Measurements from ENCODE around the gene IL4I1.

Gene IL4I1

DNA sequence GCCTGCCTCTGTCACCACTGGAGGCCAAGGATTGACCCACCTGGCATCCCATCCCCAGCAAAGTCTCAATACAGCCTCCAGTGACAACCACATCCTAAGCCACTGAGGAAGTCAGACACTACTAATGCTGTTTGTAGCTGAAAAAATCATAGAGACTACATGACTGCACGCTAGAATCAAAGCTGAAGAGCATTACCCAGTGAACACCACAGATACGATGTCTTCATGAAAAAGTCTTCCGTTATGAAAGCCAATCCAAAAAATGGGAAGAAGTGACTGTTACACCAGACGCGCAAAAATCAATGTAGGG lies 43.8 kb upstream of the IL4I1 start:
- Histone ChIP-seq H2AFZ (ENCODE audit: low read length) (no peak overlapping the region), H3K9me3 (ENCODE audit: insufficient read depth, low read depth, low read length) (no peaks in the 10 kb centered on the region)
- TF ChIP-seq CTCF (conservative IDR thresholded peaks at IDR 0.05; ENCODE audit: low read length) (no peak; the same call in 1 of the 2 replicates), EZH2phosphoT487 (IDR thresholded peaks at IDR 0.05; ENCODE audit: borderline replicate concordance) (no peak)

DNA sequence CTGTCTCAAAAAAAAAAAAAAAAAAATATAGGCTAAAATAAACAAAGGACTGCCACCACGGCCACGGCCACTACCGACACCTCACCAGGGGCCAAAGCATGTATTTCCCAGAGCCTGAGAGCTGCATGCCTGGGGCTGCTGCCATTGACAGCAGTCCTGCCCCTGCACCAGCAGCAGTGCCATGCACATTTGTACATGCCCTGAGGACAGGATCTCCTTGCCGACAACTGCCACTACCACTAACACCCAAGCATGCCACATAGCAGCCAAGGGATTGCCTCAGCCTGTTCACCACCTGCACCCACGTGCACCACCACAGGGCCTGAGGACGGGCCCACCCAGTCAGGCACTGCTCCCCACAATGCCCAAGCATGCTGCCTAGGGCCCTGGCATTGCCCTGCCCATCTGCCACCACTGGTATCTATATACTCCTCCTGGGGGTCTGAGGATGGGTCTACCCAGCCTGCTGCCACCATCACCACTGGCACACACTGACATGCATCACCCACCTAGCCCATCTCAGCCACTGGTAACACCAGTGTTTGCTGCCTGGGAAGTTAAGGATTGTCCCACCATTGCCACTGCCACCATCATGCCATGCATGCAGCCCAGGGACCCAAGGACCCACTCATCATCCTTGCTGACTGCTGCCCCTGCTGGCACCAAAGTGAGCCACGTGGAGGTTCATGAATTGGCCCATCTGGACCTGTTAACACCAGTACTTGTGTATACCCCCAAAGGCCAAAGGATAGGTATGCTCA lies 43.2 kb upstream of the IL4I1 start:
- H3K4me2 ChIP-seq (ENCODE audit: low read depth, low read length, poor library complexity, severe bottlenecking) = no peak overlapping the region
- H3K9ac ChIP-seq (ENCODE audit: low read depth, low read length, poor library complexity, severe bottlenecking) = no peak overlapping the region
- H3K9me3 ChIP-seq (ENCODE audit: insufficient read depth, low read depth, low read length) = no peaks in the 10 kb centered on the region
- H3K79me2 ChIP-seq (ENCODE audit: insufficient read depth, low read length) = no peaks in the 10 kb centered on the region
- no peaks in the 10 kb centered on the region for H3K9me2 ChIP-seq (replicated peaks; ENCODE audit: low read depth, low read length)
- TF ChIP-seq CTCF (conservative IDR thresholded peaks at IDR 0.05; ENCODE audit: low read length) = peak; percentile 53
- TF ChIP-seq EZH2phosphoT487 (IDR thresholded peaks at IDR 0.05; ENCODE audit: borderline replicate concordance) = no peak
- no peaks in the 10 kb centered on the region for H3K36me3 ChIP-seq (ENCODE audit: insufficient read depth, low read length)
- no peaks in the 10 kb centered on the region; the same call in 1 of the 2 replicates for H3F3A ChIP-seq (ENCODE audit: low read depth)
- no peak overlapping the region for H3K4me3 ChIP-seq (ENCODE audit: low read length, poor library complexity, severe bottlenecking)
- H4K20me1 ChIP-seq (ENCODE audit: insufficient read depth, low read length, poor library complexity, severe bottlenecking) = no peaks in the 10 kb centered on the region
- H2AFZ ChIP-seq (ENCODE audit: low read length) = no peak overlapping the region
- no peaks in the 10 kb centered on the region for H3K4me1 ChIP-seq (ENCODE audit: insufficient read depth, low read length, poor library complexity, severe bottlenecking)
- no peaks in the 10 kb centered on the region for H3K27me3 ChIP-seq (ENCODE audit: insufficient read depth, low read length, poor library complexity, severe bottlenecking)

More for the DNA sequence above, 43.8 kb upstream of the IL4I1 start:
- Histone ChIP-seq H3K27me3 (ENCODE audit: insufficient read depth, low read length, poor library complexity, severe bottlenecking) (no peaks in the 10 kb centered on the region), H3F3A (ENCODE audit: low read depth) (no peaks in the 10 kb centered on the region; the same call in 1 of the 2 replicates), H3K36me3 (ENCODE audit: insufficient read depth, low read length) (no peaks in the 10 kb centered on the region), H3K4me1 (ENCODE audit: insufficient read depth, low read length, poor library complexity, severe bottlenecking) (no peaks in the 10 kb centered on the region), H3K9ac (ENCODE audit: low read depth, low read length, poor library complexity, severe bottlenecking) (no peak overlapping the region), H4K20me1 (ENCODE audit: insufficient read depth, low read length, poor library complexity, severe bottlenecking) (no peaks in the 10 kb centered on the region), H3K4me3 (ENCODE audit: low read length, poor library complexity, severe bottlenecking) (no peak overlapping the region), H3K4me2 (ENCODE audit: low read depth, low read length, poor library complexity, severe bottlenecking) (no peak overlapping the region), H3K79me2 (ENCODE audit: insufficient read depth, low read length) (no peaks in the 10 kb centered on the region), H3K9me2 (replicated peaks; ENCODE audit: low read depth, low read length) (no peaks in the 10 kb centered on the region)

GRCh38 chr19:49938662-49939061 lies 42.0 kb upstream of the IL4I1 start:
- H3K4me3 ChIP-seq (ENCODE audit: low read length, poor library complexity, severe bottlenecking) = no peak overlapping the region
- TF ChIP-seq EZH2phosphoT487 (IDR thresholded peaks at IDR 0.05; ENCODE audit: borderline replicate concordance) (no peak), CTCF (conservative IDR thresholded peaks at IDR 0.05; ENCODE audit: low read length) (no peak)
- H3K9ac ChIP-seq (ENCODE audit: low read depth, low read length, poor library complexity, severe bottlenecking) = no peak overlapping the region
- H3K4me2 ChIP-seq (ENCODE audit: low read depth, low read length, poor library complexity, severe bottlenecking) = no peak overlapping the region
- no peaks in the 10 kb centered on the region for H3K79me2 ChIP-seq (ENCODE audit: insufficient read depth, low read length)
- no peaks in the 10 kb centered on the region for H4K20me1 ChIP-seq (ENCODE audit: insufficient read depth, low read length, poor library complexity, severe bottlenecking)
- no peaks in the 10 kb centered on the region for H3K36me3 ChIP-seq (ENCODE audit: insufficient read depth, low read length)
- H3F3A ChIP-seq (ENCODE audit: low read depth) = no peaks in the 10 kb centered on the region; the same call in 1 of the 2 replicates
- no peaks in the 10 kb centered on the region for H3K27me3 ChIP-seq (ENCODE audit: insufficient read depth, low read length, poor library complexity, severe bottlenecking)
- no peaks in the 10 kb centered on the region for H3K9me2 ChIP-seq (replicated peaks; ENCODE audit: low read depth, low read length)
- no peak overlapping the region for H2AFZ ChIP-seq (ENCODE audit: low read length)
- no peaks in the 10 kb centered on the region for H3K9me3 ChIP-seq (ENCODE audit: insufficient read depth, low read depth, low read length)
- H3K4me1 ChIP-seq (ENCODE audit: insufficient read depth, low read length, poor library complexity, severe bottlenecking) = peaks cover 2% of the 10 kb centered on the region
